HK-2 (cell line): ENCODE measurements around the gene PAX5.
"Not testable (repeated sequence)": the region's sequence is repeated elsewhere in the genome, so short reads cannot be mapped to it uniquely, and the experiment has no call there.

ENCODE experiments used
- DNase-seq: peaks from one replicate; pipeline ENCODE4 v3.0.0-alpha.2; 2018; ENCODE audit not compliant: unreplicated experiment

The PAX5 gene

GRCh38 chr9:37033682-37034304 lies at the start of gene PAX5:
Gene PAX5, minus strand, starts transcription at chr9:37034268. Its CDS starts 237 bp downstream, at chr9:37034031.
- no peak for DNase-seq

- DNase-seq = no peak
These were observed 49.6 kb upstream of the PAX5 start for GRCh38 chr9:37083654-37084053.

GRCh38 chr9:37082214-37082765 lies 48.2 kb upstream of the PAX5 start:
- no peak for DNase-seq

GRCh38 chr9:37081507-37081906 lies 47.4 kb upstream of the PAX5 start:
- DNase-seq = not testable (repeated sequence)

- not testable (repeated sequence) for DNase-seq
These were observed 46.1 kb upstream of the PAX5 start for GRCh38 chr9:37080165-37080628.

- peak; percentile 88 for DNase-seq
These were observed 45.5 kb upstream of the PAX5 start for GRCh38 chr9:37079370-37080164.

GRCh38 chr9:37074790-37075189 lies 40.7 kb upstream of the PAX5 start:
- not testable (repeated sequence) for DNase-seq

GRCh38 chr9:37066139-37066725 lies 32.2 kb upstream of the PAX5 start:
- DNase-seq = no peak

- DNase-seq = no peak
These were observed 28.3 kb upstream of the PAX5 start for GRCh38 chr9:37062336-37062735.

- DNase-seq = peak; percentile 1
These were observed 27.7 kb upstream of the PAX5 start for GRCh38 chr9:37061768-37062167.

- no peak for DNase-seq
These were observed 26.8 kb upstream of the PAX5 start for GRCh38 chr9:37060833-37061232.

- DNase-seq = no peak
These were observed 22.2 kb upstream of the PAX5 start for GRCh38 chr9:37056046-37056920.

- DNase-seq = not testable (repeated sequence)
These were observed 20.3 kb upstream of the PAX5 start for GRCh38 chr9:37054363-37054720.

GRCh38 chr9:37053684-37054362 lies 19.8 kb upstream of the PAX5 start:
- no peak for DNase-seq

GRCh38 chr9:37046683-37047082 lies 12.6 kb upstream of the PAX5 start:
- no peak for DNase-seq

- DNase-seq = no peak
These were observed 8.4 kb upstream of the PAX5 start for GRCh38 chr9:37042421-37042820.

GRCh38 chr9:37040508-37041127 lies 6.5 kb upstream of the PAX5 start:
- no peak for DNase-seq

GRCh38 chr9:37038943-37039464 lies 4.9 kb upstream of the PAX5 start:
- DNase-seq = no peak

- no peak for DNase-seq
These were observed 4.4 kb upstream of the PAX5 start for GRCh38 chr9:37038302-37038942.
